GM21515 (cell line): ENCODE measurements around the gene MTSS2.
"Not testable (repeated sequence)": the region's sequence is repeated elsewhere in the genome, so short reads cannot be mapped to it uniquely, and the experiment has no call there.

ENCODE experiments used
- ATAC-seq: cut with Tn5 transposase; IDR thresholded peaks from one replicate; pipeline ENCODE4 v1.9.1; 2021; ENCODE audit not compliant: unreplicated experiment

MTSS2 gene

DNA sequence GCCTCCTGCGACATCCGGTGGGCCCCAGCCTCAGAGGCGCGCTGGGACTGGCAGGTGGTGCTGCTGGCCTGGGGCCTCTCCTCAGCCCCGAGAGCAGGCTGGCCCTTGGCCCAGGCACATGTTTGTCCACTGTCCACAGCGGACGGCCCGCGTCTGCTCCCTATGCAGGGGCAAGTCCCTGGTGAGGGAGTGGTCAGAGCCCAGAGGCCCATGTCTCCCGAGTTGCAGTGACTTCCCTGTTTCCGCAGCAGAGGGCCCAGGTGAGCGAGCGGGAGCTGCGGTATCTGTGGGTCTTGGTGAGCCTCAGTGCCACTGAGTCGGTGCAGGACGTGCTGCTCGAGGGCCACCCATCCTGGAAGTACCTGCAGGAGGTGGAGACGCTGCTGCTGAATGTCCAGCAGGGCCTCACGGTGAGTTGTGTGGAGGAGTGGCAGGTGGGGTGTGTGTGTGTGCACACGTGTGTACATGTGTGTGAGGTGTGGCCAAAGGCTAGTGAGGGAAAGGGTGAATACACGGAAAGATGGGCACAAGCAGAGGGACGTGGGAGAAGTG, 29.1 kb downstream of the MTSS2 start:
- ATAC-seq, result no peak

DNA sequence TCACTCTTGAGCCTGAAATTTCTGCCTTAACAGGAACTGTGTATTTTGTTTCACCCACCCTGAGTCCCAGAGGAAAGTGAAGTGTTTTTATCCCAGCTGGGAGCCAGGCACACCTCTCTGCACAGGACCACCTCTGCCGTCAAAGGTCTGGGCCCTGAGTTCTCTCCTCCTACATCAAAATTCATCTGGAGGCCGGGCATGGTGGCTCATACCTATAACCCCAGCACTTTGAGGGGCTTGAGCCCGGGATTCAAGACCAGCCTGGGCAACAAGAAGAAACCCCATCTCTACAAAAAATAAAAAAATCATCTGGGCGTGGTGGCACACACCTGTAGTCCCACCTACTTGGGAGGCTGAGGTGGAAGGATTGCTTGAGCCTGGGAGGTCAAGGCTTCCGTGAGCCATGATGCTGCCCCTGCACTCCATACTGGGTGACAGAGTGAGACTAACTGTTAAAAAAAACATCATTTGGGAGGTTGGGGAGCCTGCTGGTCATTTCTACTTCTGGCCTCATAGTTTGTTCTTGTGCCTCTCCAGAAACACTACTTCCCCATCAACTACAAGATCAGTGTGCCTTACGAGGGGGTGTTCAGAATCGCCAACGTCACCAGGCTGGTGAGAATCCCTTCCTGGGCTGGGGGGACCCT, 29.7 kb downstream of the MTSS2 start:
- no peak for ATAC-seq

DNA sequence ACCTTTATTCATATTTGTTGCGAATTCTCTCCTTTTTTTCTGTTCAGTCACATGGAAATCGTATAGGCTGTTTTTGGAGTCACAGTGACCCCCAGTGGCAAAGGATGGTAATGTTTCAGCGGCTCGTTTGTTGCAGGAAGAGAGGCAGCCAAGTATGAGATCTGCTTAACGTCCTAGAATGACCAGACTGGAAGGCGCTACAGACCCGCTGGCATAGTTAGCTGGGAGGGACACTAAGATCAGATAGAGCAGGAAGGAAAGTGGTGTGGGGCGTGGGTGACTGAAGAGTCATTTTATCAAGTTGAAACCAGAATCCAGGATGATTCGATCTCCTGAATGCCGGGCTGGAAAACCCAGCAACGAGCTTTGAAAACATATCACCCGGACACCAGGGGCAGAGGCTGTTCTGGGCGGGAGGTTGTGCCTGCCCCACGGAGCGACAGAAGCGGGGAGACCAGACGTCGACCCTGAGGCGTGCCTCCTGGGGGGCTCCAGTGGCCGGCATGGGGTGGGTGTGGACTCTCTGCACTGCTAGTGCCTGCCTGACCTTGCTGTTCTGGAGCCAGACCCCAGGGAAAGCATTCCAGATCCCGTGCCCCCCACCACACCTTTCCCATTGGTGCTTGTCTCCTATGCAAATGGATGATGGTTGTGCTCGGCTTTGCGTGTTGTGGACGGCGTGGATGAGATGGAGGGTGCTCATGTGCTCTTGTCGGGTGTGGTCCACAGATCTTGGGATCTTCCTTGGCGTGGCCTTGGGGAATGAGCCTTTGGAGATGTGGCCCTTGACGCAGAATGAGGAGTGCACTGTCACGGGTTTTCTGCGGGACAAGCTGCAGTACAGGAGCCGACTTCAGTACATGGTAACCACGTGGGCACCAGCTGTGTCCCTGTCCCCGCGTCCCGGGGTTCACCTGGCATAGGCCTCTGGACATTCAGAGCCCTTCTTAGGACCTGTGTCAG, 31.8 kb downstream of the MTSS2 start:
- no peak for ATAC-seq

DNA sequence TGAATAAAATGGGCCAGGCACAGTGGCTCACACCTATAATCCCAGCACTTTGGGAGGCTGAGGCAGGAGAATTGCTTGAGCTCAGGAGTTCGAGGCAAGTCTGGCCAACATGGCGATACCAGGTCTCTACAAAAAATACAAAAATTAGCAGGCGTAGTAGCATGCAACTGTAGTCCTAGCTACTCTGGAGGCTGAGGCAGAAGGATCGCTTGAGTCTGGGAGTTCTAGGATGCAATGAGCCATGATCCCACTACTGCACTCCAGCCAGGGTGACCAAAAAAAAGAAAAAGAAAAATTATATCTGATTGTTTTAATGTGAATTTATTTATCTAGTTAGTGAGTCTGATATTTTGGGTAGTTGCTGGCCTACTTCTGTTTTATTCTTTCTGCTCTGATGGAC, 32.4 kb downstream of the MTSS2 start:
- no peak for ATAC-seq

DNA sequence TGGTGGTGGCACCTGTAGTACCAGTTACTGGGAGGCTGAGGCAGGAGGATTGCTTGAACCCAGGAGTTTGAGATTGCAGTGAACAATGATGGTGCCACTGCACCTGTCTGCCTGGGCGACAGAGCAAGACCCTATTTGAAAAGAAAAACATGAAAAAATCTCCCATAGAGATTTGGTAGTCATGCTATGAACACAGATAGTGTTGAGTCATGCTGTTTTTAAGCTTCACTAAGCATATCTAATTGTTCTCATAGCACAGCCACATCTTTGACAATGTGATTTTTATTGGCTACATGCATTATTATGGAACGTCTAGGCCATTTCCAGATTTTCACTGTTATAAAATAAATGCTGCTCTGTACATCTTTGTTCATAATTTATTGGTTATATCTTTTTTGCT, 33.5 kb downstream of the MTSS2 start:
- no peak for ATAC-seq

DNA sequence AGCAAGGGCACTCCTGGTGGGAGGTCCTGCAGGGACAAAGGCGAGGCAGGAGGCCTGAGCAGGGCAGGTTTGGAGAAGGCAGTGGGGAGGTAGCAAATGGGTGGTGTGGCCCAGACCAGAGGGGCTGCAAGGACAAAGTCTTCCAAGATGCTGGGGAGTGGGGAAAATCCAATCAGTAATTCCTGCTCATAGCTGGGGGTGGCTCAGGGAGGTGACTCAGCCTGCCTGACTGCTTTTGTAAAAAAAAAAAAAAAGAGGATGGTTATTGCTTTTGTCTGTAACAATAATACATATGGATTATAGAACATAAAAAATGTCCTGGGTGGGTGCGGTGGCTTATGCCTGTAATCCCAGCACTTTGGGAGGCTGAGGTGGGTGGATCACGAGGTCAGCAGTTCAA, 34.3 kb downstream of the MTSS2 start:
- no peak for ATAC-seq

DNA sequence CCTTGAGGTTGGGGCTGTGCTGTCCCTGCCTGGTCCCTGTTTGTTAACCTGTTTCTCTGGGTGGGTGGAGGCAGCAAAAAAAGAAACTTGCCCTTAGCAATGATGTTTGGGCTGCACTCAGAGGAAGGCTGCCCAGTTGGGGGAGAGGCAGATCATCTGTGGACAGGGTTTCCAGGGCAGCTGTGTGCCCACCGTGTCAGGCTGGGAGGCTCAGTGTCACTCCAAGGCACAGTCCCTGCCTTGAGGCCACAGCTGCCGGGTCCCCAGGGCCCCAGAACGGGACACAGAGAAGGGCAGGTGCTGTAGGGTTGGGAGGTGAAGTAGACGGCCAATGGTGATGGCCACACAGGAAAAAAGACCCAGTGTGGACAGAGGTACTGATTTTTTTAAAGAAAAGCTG, 35.6 kb downstream of the MTSS2 start:
- no peak for ATAC-seq

DNA sequence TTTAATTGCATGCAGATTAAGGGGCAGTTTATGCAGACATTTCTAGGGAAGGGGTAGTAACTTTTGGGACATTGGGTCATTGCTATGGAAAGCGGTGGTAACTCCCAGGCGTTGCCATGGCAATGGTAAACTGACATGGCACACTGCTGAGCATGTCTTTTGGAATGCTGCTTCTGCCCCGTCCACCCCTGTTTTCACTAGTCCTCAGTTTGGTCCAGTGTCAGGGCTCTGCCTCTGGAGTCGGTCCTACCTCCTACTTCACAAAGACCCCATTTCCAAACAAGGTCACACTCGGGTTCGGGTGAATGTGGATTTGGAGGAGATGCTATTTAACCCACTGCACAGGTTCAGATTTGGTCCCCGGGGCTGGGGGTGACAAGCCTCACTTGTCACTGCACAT, 36.6 kb downstream of the MTSS2 start:
- ATAC-seq, result no peak

DNA sequence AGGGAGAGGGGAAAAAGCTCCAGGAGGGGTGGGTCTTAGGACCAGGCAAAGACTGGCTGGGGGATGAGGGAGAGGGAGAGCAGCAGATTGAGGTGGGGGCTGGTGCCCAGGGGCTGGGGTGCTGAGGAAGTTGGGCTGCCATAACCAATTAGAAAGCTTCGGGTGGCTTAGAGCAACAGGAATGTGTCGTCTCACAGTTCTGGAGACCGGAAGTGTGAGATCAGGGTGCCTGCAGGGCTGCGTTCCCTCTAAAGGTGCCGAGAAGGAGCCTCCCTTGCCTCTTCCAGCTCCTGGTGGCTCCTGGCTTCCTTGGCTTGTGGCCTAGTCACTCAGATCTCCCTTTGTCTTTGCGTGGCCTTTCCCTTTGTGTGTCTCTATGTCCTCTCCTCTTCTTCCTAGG, 37.2 kb downstream of the MTSS2 start:
- no peak for ATAC-seq

DNA sequence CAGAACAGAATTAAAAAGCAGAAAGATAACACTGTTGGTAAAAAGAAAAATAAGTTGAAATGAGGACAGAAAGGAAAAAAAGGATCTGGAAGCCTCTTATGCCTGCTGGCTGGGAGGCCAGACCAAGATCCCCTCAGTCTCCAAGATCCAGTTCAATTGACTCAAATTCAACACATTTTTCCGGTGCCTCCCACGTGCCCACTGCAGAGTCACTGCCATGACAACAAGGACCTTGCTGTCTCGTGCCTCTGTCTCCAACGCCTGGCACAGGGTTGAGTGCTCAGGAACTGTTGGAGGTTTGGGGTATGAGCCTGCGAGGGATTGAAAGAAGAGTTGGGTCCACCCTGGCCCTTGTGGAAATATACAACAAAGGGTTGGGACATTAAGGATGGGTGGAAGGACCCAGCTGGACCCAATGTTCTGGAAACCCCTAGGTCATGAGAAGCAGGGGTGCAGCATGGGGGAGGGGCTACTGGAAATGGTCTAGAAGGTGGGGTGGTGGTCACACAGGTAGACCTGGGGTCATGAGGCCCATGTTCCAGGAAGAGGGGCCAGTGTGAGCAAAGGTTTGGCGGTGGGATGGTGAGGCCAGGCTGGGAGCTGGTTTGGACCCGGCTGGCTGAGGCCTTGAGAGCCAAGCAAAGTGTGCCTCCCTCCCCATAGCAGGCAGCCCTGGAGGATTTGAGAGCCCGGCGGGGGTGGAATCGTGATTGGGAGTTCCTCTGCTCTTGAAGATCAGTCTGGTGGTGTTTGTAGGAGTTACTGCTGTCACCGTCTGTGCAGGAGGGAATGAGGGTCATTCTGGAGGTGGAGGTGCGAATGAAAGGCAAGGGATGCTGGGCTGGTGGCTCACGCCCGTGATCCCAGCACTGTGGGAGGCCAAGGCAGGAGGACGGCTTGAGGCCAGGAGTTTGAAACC, 38.2 kb downstream of the MTSS2 start:
- no peak for ATAC-seq

DNA sequence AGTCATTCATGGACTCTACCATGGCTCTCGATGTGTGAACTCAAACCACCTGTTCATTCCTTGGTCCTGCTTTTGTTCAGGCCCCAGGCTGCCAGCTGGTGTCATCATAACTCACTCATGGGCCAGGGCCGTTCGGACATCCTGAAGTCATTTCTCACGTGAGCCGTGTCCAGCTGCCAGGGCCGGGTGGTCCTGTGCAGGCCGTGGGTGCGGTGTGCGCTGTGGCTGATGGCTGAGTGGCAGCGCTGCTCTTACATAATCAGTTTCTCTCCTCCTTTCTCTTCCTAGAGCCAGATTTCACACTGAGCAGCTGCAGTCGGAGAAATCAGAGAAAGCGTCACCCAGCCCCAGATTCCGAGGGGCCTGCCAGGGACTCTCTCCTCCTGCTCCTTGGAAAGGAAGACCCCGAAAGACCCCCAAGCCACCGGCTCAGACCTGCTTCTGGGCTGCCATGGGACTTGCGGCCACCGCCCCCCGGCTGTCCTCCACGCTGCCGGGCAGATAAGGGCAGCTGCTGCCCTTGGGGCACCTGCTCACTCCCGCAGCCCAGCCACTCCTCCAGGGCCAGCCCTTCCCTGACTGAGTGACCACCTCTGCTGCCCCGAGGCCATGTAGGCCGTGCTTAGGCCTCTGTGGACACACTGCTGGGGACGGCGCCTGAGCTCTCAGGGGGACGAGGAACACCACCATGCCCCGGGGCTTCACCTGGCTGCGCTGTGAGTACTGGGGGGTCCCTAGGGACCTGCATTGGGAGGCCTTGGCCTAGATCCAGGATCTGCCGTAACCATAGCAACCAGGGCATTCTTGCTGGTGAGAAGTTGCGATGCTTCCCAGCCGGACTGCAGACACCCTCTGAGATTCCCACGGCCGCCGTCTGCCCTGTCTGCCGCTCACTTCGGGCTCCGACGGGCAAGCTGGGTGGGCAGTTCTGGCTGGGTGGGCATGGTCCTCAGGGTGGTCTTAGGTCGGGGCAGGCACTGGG, 39.3 kb downstream of the MTSS2 start, which contains the start of gene IL34:
Gene IL34, plus strand, starts transcription at position 300 of the 982 bp plus-strand sequence. Its CDS starts 389 bp downstream, at position 689.
- no peak for ATAC-seq

DNA sequence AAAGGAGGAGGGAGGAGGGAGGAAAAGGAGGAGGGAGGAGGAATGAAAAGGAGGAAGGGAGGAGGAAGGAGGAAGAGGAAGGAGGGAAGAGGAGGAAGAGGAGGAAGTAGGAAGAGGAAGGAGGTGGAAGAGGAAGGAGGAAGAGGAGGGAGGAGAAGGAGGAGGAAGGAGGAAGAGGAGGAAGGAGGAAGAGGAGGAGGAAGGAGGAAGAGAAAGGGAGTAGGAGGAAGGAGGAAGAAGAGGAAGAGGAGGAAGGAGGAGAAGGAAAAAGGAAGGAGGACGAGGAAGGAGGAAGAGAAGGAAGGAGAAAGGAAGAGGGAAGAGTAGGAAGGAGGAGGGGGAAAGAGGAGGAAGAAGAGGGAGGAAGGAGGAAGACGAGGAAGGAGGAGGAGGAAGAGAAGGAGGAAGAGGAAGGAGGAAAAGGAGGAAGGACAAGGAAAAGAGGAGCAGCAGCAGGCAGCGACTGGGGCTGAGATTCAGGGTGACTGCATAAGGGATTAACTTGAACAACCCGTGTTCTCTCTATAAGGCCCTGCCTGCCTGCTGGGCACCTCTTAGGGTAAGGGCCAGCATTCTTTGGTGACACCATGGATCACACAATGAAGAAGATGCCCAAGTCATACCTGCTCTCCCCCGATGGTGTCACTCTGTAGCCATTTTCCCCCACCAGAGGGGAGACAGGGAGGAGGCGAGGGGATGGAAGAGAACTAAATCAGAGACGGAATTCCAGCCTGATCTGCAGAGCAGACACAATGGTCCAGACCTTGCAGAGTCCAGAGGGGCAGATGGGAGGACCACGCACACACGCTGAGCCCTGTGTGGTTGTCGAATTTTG, 40.9 kb downstream of the MTSS2 start:
- no peak for ATAC-seq

DNA sequence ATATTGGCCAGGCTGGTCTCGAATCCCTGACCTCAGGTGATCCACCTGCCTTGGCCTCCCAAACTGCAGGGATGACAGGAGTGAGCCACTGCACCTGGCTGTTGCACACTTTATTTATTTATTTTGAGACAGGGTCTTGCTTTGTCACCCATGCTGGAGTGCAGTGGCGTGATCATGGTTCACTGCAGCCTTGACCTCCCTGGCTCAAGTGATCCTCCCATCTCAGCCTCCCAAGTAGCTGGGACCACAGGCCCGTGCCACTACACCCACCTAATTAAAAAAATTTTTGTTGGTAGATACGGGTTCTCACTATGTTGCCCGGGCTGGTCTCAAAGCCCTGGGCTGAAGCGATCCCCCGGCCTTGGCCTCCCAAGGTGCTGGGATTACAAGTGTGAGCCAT, 42.6 kb downstream of the MTSS2 start:
- ATAC-seq, result not testable (repeated sequence)

DNA sequence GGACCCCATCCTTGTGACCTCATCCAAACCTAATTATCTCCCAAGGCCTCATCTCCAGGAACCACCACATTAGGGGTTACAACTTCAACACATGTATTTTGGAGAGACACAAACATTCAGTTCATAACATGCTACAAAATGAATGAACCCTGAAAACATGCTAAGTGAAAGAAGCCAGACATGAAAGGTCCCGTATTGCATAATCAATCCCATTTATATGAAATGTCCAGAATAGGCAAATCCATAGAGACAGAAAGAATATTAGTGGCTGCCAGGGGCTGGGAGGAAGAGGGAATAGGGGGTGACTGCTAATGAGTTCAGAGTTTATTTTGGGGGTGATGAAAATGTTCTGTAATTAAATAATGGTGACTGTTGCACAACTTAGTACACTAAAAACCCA, 43.2 kb downstream of the MTSS2 start:
- no peak for ATAC-seq

DNA sequence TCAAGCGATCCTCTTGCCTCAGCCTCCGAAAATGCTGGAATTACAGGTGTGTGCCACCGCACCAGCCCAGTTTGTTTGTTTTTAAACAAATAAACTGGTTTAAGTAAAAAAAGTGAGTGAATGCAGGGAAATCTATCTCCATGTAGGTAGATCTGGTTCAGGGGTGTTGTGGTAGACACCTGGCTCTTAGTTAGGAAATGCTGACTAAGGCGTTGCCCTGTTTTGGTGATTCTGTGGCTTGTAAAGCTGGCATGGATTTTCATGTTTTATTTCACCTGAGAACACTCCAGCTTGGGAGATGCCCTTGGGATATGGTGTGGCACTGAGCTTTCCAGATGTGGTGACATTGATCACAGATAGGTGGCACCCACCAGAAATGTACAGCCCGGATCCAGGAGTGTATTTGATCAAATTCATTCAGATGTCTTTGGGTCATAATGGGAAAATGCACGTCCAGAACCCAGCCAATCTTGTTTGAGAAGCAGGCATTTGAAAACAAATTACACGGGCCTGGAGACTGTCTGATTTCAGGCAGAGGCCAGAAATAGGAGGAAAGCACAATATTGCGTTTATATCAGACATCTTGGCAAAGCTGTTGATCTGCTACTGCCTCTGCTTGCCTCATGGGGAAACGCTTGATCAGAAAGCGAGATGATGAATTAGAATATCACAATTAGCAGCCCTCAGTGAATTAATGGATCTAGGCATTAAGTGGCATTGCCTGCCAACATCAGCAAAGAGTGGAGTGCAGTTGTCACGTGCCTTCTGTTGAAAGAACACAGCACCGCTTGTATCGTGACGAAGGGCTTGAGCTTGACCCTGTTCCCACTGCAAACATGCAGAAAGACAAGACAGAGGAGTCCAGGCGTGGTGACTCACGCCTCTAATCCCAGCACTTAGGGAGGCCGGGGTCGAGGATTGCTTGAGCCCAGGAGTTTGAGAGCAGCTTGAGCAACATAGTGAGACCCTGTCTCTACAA, 46.8 kb downstream of the MTSS2 start:
- ATAC-seq, result no peak
